ENCODE data around the gene KBTBD4. TPM values are rescaled to one million over a fixed set of nuclear protein-coding genes. Genes with fewer than 3 reads are reported as not detected.

Gene KBTBD4
- total and polyA plus RNA-seq, 2 of the 13 experiments (the other 11 are each of a cell fraction or from before 2014, with no cell fraction given) = 8.5 to 12.8 TPM

GRCh38 chr11:47557004-47557403 is 21.8 kb downstream of the KBTBD4 start (continued):
- TF ChIP-seq ZGPAT (CRISPR knock-in tag; IDR thresholded peaks at IDR 0.05) = peak; percentile 71; the same call in 1 of the 2 replicates

GRCh38 chr11:47553406-47553743 is 25.4 kb downstream of the KBTBD4 start:
- Histone ChIP-seq H3K9me3 (ENCODE audit: low read length) (no peaks in the 10 kb centered on the region), H3K4me3 (replicated peaks in 1 of 3; ENCODE audit: insufficient read depth in 1 of 3, low read depth in 2 of 3, low read length in 3 of 3) (peak overlapping the region; percentile 44 to 98 (median 55)), H3K4me2 (ENCODE audit: low read depth, low read length) (peak overlapping the region; percentile 84), H3K36me3 (replicated peaks in 1 of 2; ENCODE audit: control insufficient read depth in 1 of 2, insufficient read depth in 2 of 2, low read length in 2 of 2) (peaks cover 0 to under 1% of the 10 kb centered on the region in 2 experiments; a peak in 1 of 5 replicates), H3K9ac (ENCODE audit: insufficient read depth, low read depth, low read length) (peak overlapping the region; percentile 53), H4K20me1 (ENCODE audit: insufficient read depth, low read length) (peaks cover 26% of the 10 kb centered on the region), H3K79me2 (ENCODE audit: insufficient read depth, low read length) (peaks cover 42% of the 10 kb centered on the region), H3K27me3 (ENCODE audit: control insufficient read depth in 1 of 2, insufficient read depth in 2 of 2, low read length in 2 of 2) (no peaks in the 10 kb centered on the region), H3K4me1 (ENCODE audit: insufficient read depth, low read length) (peaks cover 37% of the 10 kb centered on the region), H2AFZ (ENCODE audit: low read length) (peak overlapping the region; percentile 80), H3K27ac (ENCODE audit: extremely low read length, insufficient read depth, low read length) (no peak overlapping the region)
- TF ChIP-seq ZNF362 (CRISPR knock-in tag; IDR thresholded peaks at IDR 0.05; ENCODE audit: borderline replicate concordance) = no peak
- TF ChIP-seq CBX1 (IDR thresholded peaks at IDR 0.05; ENCODE audit: low read depth) = no peak
- TF ChIP-seq PLSCR1 (CRISPR knock-in tag; IDR thresholded peaks at IDR 0.05; ENCODE audit: borderline replicate concordance) = no peak
- TF ChIP-seq GATAD2A (CRISPR knock-in tag; IDR thresholded peaks at IDR 0.05) = peak; percentile 9; the same call in 1 of the 2 replicates
- no peak for TF ChIP-seq MLLT10 (CRISPR knock-in tag; IDR thresholded peaks at IDR 0.05)
- peak; percentile 19 for TF ChIP-seq PHF5A (CRISPR knock-in tag; IDR thresholded peaks at IDR 0.05; ENCODE audit: low read depth, unreplicated experiment)
- no peak for TF ChIP-seq ZNF543 (CRISPR knock-in tag; IDR thresholded peaks at IDR 0.05)
- no peak for TF ChIP-seq IKZF5 (CRISPR knock-in tag; IDR thresholded peaks at IDR 0.05)
- no peak for TF ChIP-seq ZBTB42 (CRISPR knock-in tag; IDR thresholded peaks at IDR 0.05)
- TF ChIP-seq ZNF253 (CRISPR knock-in tag; IDR thresholded peaks at IDR 0.05; ENCODE audit: borderline replicate concordance) = no peak
- 0 out of 2 replicates have a peak, but pooled peaks have one; percentile 2 for TF ChIP-seq ZSCAN25 (CRISPR knock-in tag; IDR thresholded peaks at IDR 0.05)
- TF ChIP-seq ZNF780A (CRISPR knock-in tag; IDR thresholded peaks at IDR 0.05) = 0 out of 2 replicates have a peak, but pooled peaks have one; percentile 9
- in situ Hi-C loops (cut with HindIII; ENCODE audit: extremely low pct_ligation_motif_present, low pct_unique_long_range_greater_than_20kb) (no loop called here), intact Hi-C loops (cut with micrococcal nuclease; ENCODE audit: unreplicated experiment) (loop anchor here (5.0 kb wide), 1 partner anchor 66 kb away; no protein-coding TSS in a partner anchor)
- ChIA-PET CTCF (ENCODE audit: low intra/inter-chr PET ratio, low total read pairs) (interaction anchor here (0.6 kb wide), 1 partner anchor 25 kb away, joined by 3 read pairs; the partner anchor contains the start of genes KBTBD4 and NDUFS3), POLR2A (interaction anchor here (0.6 to 2.6 kb wide), 3 partner anchors 12 to 88 kb away, joined by 3 to 19 read pairs (median 4); partner anchors contain the start of gene PTPMT1)
- no TSS peak for BruUV-seq (replicated peaks)
- ATAC-seq (peak; percentile 37; the same call in 2 of the 3 replicates), FAIRE-seq (no peak), DNase-seq (ENCODE audit: low spot score) (no peak)
- WGBS (ENCODE audit: low lambda C conversion rate) = 65% methylated on average over 6 of the region's 9 CpGs
